Coronary artery (tissue), 2 donors: ENCODE measurements around the gene CALHM2.

Experiments
- DNase-seq: peaks from one replicate; pipeline ENCODE4 v3.0.0-alpha.2; 2017; ENCODE audit warnings: low spot score
- H3K27ac ChIP-seq, 2 donors: fragments of 200-600 bp; sonication (generic); one replicate each; pipeline ENCODE4 v1.5.1; 2016 to 2019
- H3K4me3 ChIP-seq: fragments of 200-600 bp; sonication (generic); 2 replicates; pipeline ENCODE4 v1.5.1; 2016; ENCODE audit warnings: mild to moderate bottlenecking, moderate library complexity
- TF ChIP-seq, protein P1 (sequence below): fragments of 200-600 bp; sonication (generic); IDR thresholded peaks from one replicate; pipeline ENCODE4 v1.5.1; 2019; ENCODE audit warnings: antibody characterized with exemption

CALHM2 gene

DNA sequence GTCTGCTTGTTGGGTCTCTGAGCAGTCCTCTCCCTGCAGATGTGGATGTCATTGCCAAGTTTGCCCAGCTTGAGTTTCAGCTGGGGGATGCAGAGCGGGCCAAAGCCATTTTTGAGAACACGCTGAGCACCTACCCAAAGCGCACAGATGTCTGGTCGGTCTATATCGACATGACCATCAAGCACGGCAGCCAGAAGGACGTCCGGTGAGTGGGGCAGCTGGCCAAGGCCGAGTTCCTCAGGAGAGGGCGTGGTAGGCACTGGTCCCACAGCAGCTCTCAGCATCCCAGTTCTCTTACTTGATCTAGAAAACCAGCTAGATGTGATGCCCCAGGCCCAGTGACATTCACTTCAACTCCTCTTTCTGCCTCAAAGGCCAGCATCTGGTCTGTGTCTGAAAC lies 7.7 kb downstream of the CALHM2 start:
- no peak for DNase-seq
- Histone ChIP-seq H3K4me3 (no peak overlapping the region), H3K27ac (peak overlapping the region; percentile 87 to 96)
- TF ChIP-seq, protein P1, sequence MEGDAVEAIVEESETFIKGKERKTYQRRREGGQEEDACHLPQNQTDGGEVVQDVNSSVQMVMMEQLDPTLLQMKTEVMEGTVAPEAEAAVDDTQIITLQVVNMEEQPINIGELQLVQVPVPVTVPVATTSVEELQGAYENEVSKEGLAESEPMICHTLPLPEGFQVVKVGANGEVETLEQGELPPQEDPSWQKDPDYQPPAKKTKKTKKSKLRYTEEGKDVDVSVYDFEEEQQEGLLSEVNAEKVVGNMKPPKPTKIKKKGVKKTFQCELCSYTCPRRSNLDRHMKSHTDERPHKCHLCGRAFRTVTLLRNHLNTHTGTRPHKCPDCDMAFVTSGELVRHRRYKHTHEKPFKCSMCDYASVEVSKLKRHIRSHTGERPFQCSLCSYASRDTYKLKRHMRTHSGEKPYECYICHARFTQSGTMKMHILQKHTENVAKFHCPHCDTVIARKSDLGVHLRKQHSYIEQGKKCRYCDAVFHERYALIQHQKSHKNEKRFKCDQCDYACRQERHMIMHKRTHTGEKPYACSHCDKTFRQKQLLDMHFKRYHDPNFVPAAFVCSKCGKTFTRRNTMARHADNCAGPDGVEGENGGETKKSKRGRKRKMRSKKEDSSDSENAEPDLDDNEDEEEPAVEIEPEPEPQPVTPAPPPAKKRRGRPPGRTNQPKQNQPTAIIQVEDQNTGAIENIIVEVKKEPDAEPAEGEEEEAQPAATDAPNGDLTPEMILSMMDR = no peak

DNA sequence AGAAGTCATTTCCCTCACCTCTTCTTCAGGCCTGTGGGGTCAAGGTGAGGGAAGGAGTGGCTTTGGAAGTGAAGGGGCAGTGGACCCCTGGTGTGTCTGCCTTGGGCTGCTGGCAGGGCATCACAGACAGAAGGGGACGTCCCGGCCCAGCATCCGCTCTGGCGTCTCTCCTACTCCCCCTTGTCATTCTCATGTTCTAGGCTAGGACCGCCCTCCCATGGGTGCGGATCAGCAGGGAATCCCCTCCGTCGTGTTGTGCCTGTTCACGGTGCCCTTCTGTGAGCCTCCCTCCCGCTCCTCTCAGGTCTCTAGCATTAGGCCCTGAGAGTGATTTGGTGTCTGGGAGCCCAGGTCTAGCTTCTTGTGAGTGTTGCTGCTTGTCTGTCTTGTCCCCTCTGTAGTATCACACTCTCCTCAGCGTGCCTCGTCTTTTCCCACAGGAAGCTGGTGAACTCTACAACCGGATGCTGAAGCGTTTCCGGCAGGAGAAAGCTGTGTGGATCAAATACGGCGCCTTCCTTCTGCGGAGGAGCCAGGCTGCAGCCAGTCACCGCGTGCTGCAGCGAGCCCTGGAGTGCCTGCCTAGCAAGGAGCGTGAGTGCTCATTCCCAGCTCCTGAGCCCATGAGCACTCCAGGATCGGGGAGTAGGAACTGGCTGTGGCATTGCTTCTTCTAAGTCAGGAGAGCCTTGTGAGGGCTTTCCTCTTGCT lies 8.5 kb downstream of the CALHM2 start:
- TF ChIP-seq, protein P1 = no peak
- Histone ChIP-seq H3K27ac (peak overlapping the region in 1 of 2 donors; percentile 96), H3K4me3 (no peak overlapping the region)
- DNase-seq = no peak

DNA sequence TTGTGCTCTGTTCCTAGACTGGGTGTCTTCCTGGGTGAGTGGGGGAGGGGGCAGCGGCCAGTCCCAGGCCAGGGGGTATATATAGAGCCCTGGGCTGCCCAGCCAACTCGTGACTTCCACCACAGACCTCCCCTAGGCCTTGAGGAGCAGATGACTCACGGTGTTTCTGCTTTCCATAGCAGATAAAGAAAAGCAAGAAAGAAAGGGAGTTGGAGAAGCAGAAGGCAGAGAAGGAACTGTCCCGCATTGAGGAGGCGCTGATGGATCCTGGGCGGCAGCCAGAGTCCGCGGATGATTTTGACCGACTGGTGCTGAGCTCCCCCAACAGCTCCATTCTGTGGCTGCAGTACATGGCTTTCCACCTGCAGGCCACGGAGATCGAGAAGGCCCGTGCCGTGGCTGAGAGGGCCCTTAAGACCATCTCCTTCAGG lies 10.1 kb downstream of the CALHM2 start:
- TF ChIP-seq, protein P1 = no peak
- Histone ChIP-seq H3K27ac (peak overlapping the region; percentile 62 to 68), H3K4me3 (no peak overlapping the region)
- DNase-seq = no peak

DNA sequence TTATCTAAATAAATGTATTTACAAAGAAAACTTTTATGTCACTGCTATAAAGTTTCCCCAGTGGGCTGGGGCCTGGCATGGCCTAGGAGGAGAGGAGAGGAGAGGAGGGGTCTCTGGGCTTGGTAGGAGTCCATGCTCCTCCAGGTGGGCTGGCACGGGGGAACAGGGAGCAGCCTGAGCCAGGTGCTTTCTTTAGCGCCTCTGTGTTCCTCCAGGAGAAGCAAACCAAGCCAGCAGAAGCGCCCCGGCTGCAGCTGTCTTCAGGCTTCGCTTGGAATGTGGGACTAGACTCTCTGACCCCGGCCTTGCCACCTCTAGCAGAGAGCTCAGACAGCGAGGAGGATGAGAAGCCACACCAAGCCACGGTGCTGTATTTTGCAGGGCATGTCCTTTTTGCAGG lies 10.6 kb downstream of the CALHM2 start:
- TF ChIP-seq, protein P1 = no peak
- H3K27ac ChIP-seq = peak overlapping the region; percentile 62 to 68
- H3K4me3 ChIP-seq = no peak overlapping the region
- no peak for DNase-seq

DNA sequence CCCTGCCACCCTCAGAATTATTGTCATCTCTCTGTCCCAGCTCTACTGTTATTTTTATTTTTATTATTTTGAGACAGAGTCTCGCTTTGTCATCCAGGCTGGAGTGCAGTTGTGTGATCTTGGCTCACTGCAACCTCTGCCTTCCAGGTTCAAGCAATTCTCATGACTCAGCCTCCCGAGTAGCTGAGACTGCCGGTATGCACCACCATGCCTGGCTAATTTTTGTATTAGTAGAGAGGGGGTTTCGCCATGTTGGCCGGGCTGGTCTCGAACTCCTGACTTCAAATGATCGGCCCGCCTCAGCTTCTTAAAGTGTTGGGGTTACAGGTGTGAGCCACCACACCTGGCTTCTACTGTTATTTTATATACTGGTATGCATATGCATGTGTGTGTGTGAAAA lies 11.0 kb downstream of the CALHM2 start:
- DNase-seq = no peak
- Histone ChIP-seq H3K4me3 (no peak overlapping the region), H3K27ac (peak overlapping the region in 1 of 2 donors; percentile 62)
- TF ChIP-seq, protein P1 = no peak

DNA sequence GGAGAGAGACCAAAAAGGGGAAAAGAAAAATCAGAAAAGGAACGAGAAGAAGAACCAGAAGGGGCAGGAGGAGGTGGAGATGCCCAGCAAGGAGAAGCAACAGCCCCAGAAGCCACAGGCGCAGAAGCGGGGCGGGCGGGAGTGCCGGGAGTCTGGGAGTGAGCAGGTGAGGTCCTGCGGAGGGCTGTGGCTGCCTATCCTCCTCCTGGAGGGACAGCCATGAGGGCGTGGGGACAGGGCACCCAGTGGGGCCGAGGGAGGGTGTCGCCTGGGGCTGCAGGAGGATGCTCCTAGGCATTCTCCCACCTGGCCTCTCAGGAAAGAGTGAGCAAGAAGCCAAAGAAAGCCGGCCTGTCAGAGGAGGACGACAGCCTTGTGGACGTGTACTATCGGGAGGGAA lies 11.8 kb downstream of the CALHM2 start:
- Histone ChIP-seq H3K27ac (no peak overlapping the region), H3K4me3 (no peak overlapping the region)
- no peak for DNase-seq
- TF ChIP-seq, protein P1 = no peak

DNA sequence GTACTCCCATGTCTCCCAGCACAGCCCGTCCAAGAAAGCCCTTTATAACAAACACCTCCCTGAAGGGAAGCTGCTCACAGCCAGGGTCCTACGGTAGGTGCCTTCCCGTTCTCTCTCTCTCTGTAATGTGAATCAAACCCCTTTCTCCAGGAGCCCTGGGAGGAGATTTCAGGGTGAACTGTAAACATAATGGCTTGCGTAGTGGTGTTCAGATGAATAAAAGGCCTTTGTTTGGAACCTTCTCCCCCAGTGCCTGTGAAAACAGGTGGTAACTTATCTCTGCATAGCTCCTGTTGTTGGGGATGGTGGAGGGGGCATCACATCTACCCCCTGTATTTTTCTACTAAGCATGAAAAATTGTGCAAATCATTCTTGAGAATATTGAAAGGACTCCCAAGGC lies 12.4 kb downstream of the CALHM2 start:
- no peak overlapping the region for H3K4me3 ChIP-seq
- H3K27ac ChIP-seq = no peak overlapping the region
- TF ChIP-seq, protein P1 = no peak
- no peak for DNase-seq
